ENCODE data around the gene TRIM14. TPM values are rescaled to one million over a fixed set of nuclear protein-coding genes. Genes with fewer than 3 reads are reported as not detected.

Gene TRIM14
- total and polyA plus RNA-seq, 7 donors: 0.13 to 2.5 (median 0.79) TPM

- Histone ChIP-seq H3K4me1 (no peaks in the 10 kb centered on the region), H3K9me3 (no peaks in the 10 kb centered on the region), H3K36me3 (ENCODE audit: insufficient read depth in 1 of 2, low read depth in 1 of 2) (no peaks in the 10 kb centered on the region), H3K4me3 (peak overlapping the region; percentile 24), H3K27ac (no peak overlapping the region), H3K27me3 (ENCODE audit: insufficient read depth in 3 of 3, low read length in 2 of 3) (no peaks in the 10 kb centered on the region)
- no peak for ATAC-seq
- intact Hi-C loops (cut with DNase I): no loop called here
- TF ChIP-seq CTCF (IDR thresholded peaks at IDR 0.05): no peak
- no peak for DNase-seq
- 50 to 68% (median 55%) methylated on average over 6 of the region's 6 CpGs for WGBS, 3 donors
Measured at GRCh38 chr9:98045234-98046179, 73.5 kb downstream of the TRIM14 start.

- Histone ChIP-seq H3K27ac (no peak overlapping the region), H3K4me3 (no peak overlapping the region), H3K36me3 (ENCODE audit: insufficient read depth in 1 of 2, low read depth in 1 of 2) (no peaks in the 10 kb centered on the region), H3K4me1 (no peaks in the 10 kb centered on the region), H3K9me3 (no peaks in the 10 kb centered on the region), H3K27me3 (ENCODE audit: insufficient read depth in 3 of 3, low read length in 2 of 3) (no peaks in the 10 kb centered on the region)
- 77 to 90% (median 90%) methylated on average over 5 of the region's 5 CpGs for WGBS, 3 donors
- DNase-seq: no peak
- no peak for TF ChIP-seq CTCF (IDR thresholded peaks at IDR 0.05)
- no peak for ATAC-seq
- intact Hi-C loops (cut with DNase I): no loop called here
Measured at GRCh38 chr9:98043915-98044314, 75.1 kb downstream of the TRIM14 start.

- ATAC-seq: no peak
- intact Hi-C loops (cut with DNase I): no loop called here
Measured at GRCh38 chr9:98040212-98040611, 78.8 kb downstream of the TRIM14 start.

GRCh38 chr9:98039607-98040017 lies 79.4 kb downstream of the TRIM14 start:
- Histone ChIP-seq H3K27ac (no peak overlapping the region), H3K27me3 (ENCODE audit: insufficient read depth in 3 of 3, low read length in 2 of 3) (no peaks in the 10 kb centered on the region), H3K4me3 (no peak overlapping the region), H3K36me3 (ENCODE audit: insufficient read depth in 1 of 2, low read depth in 1 of 2) (no peaks in the 10 kb centered on the region), H3K9me3 (no peaks in the 10 kb centered on the region), H3K4me1 (peaks cover 29% of the 10 kb centered on the region)
- WGBS, 3 donors: 74 to 83% (median 81%) methylated on average over 10 of the region's 10 CpGs
- no peak for ATAC-seq
- intact Hi-C loops (cut with DNase I): loop anchor here in 1 of 2 donors (2.0 kb wide), 1 partner anchor 15 kb away; no protein-coding TSS in a partner anchor
- DNase-seq: no peak
- TF ChIP-seq CTCF (IDR thresholded peaks at IDR 0.05): no peak

More at GRCh38 chr9:98040212-98040611, 78.8 kb downstream of the TRIM14 start:
- Histone ChIP-seq H3K27me3 (ENCODE audit: insufficient read depth in 3 of 3, low read length in 2 of 3) (no peaks in the 10 kb centered on the region), H3K4me1 (peaks cover 23% of the 10 kb centered on the region), H3K27ac (no peak overlapping the region), H3K36me3 (ENCODE audit: insufficient read depth in 1 of 2, low read depth in 1 of 2) (no peaks in the 10 kb centered on the region), H3K4me3 (no peak overlapping the region), H3K9me3 (no peaks in the 10 kb centered on the region)
- no peak for TF ChIP-seq CTCF (IDR thresholded peaks at IDR 0.05)
- DNase-seq: no peak
- WGBS, 3 donors: 93 to 98% (median 97%) methylated on average over 6 of the region's 6 CpGs

Measured in psoas muscle (tissue), 8 donors.